Effector memory CD4-positive, alpha-beta T cell (primary cell): Measurements from ENCODE around the gene CEP350.

Experiments
- DNase-seq, 3 donors: peaks; one replicate each; pipeline ENCODE4 v3.0.0-alpha.2; 2020
- H3K27ac ChIP-seq: 2 replicates; pipeline ENCODE4 v1.7.0; 2013; ENCODE audit warnings: mild to moderate bottlenecking, low read length, moderate library complexity; ENCODE audit not compliant: insufficient read depth, poor library complexity, severe bottlenecking
- H3K27me3 ChIP-seq: replicated peaks from 2 replicates; pipeline ENCODE4 v1.7.0; 2013; ENCODE audit warnings: mild to moderate bottlenecking, low read length; ENCODE audit not compliant: insufficient read depth, control insufficient read depth, poor library complexity, severe bottlenecking
- H3K36me3 ChIP-seq: 2 replicates; pipeline ENCODE4 v1.7.0; 2013; ENCODE audit warnings: mild to moderate bottlenecking, low read length, moderate library complexity; ENCODE audit not compliant: control insufficient read depth, insufficient read depth
- H3K4me1 ChIP-seq: 2 replicates; pipeline ENCODE4 v1.7.0; 2013; ENCODE audit warnings: low read length, mild to moderate bottlenecking; ENCODE audit not compliant: control insufficient read depth, insufficient read depth, poor library complexity, severe bottlenecking
- H3K4me3 ChIP-seq: 2 replicates; pipeline ENCODE4 v1.7.0; 2013; ENCODE audit warnings: low read length, low read depth, mild to moderate bottlenecking; ENCODE audit not compliant: insufficient read depth, poor library complexity, severe bottlenecking
- H3K9me3 ChIP-seq: 2 replicates; pipeline ENCODE4 v1.7.0; 2013; ENCODE audit warnings: mild to moderate bottlenecking, low read length, moderate library complexity; ENCODE audit not compliant: control insufficient read depth

The CEP350 gene

GRCh38 chr1:180027949-180028445 lies 73.4 kb downstream of the CEP350 start:
- Histone ChIP-seq H3K4me1 (no peaks in the 10 kb centered on the region), H3K9me3 (no peaks in the 10 kb centered on the region), H3K4me3 (no peak overlapping the region), H3K36me3 (peaks cover 46% of the 10 kb centered on the region), H3K27ac (no peak overlapping the region), H3K27me3 (no peaks in the 10 kb centered on the region)
- DNase-seq, result no peak

GRCh38 chr1:180028864-180029263 lies 74.3 kb downstream of the CEP350 start:
- no peaks in the 10 kb centered on the region for H3K27me3 ChIP-seq
- H3K4me1 ChIP-seq, result no peaks in the 10 kb centered on the region
- DNase-seq, result no peak
- H3K27ac ChIP-seq, result no peak overlapping the region
- peaks cover 48% of the 10 kb centered on the region for H3K36me3 ChIP-seq
- no peak overlapping the region for H3K4me3 ChIP-seq
- no peaks in the 10 kb centered on the region for H3K9me3 ChIP-seq

GRCh38 chr1:180029524-180030135 lies 75.0 kb downstream of the CEP350 start:
- no peaks in the 10 kb centered on the region for H3K27me3 ChIP-seq
- peaks cover 50% of the 10 kb centered on the region for H3K36me3 ChIP-seq
- DNase-seq, result no peak
- H3K4me3 ChIP-seq, result no peak overlapping the region
- H3K9me3 ChIP-seq, result no peaks in the 10 kb centered on the region
- H3K4me1 ChIP-seq, result no peaks in the 10 kb centered on the region
- H3K27ac ChIP-seq, result no peak overlapping the region

GRCh38 chr1:180031664-180032063 lies 77.1 kb downstream of the CEP350 start:
- Histone ChIP-seq H3K36me3 (peaks cover 48% of the 10 kb centered on the region), H3K27me3 (no peaks in the 10 kb centered on the region), H3K4me1 (no peaks in the 10 kb centered on the region), H3K4me3 (no peak overlapping the region), H3K9me3 (no peaks in the 10 kb centered on the region), H3K27ac (no peak overlapping the region)
- no peak for DNase-seq

- Histone ChIP-seq H3K4me1 (no peaks in the 10 kb centered on the region), H3K9me3 (no peaks in the 10 kb centered on the region), H3K36me3 (peaks cover 48% of the 10 kb centered on the region), H3K27ac (no peak overlapping the region), H3K4me3 (no peak overlapping the region), H3K27me3 (no peaks in the 10 kb centered on the region)
- DNase-seq, result no peak
Measured at GRCh38 chr1:180033390-180033789, 78.8 kb downstream of the CEP350 start.

- no peak for DNase-seq
- H3K27me3 ChIP-seq, result no peaks in the 10 kb centered on the region
- H3K9me3 ChIP-seq, result no peaks in the 10 kb centered on the region
- H3K36me3 ChIP-seq, result peaks cover 60% of the 10 kb centered on the region
- H3K4me1 ChIP-seq, result no peaks in the 10 kb centered on the region
- H3K27ac ChIP-seq, result no peak overlapping the region
- H3K4me3 ChIP-seq, result no peak overlapping the region
Measured at GRCh38 chr1:180040034-180040433, 85.4 kb downstream of the CEP350 start.

- Histone ChIP-seq H3K4me1 (no peaks in the 10 kb centered on the region), H3K27ac (no peak overlapping the region), H3K27me3 (no peaks in the 10 kb centered on the region), H3K36me3 (peaks cover 65% of the 10 kb centered on the region), H3K4me3 (no peak overlapping the region), H3K9me3 (no peaks in the 10 kb centered on the region)
- DNase-seq, result no peak
Measured at GRCh38 chr1:180041582-180041981, 87.0 kb downstream of the CEP350 start.

GRCh38 chr1:180042988-180043622 lies 88.5 kb downstream of the CEP350 start:
- no peak overlapping the region for H3K27ac ChIP-seq
- H3K27me3 ChIP-seq, result no peaks in the 10 kb centered on the region
- H3K9me3 ChIP-seq, result no peaks in the 10 kb centered on the region
- H3K4me3 ChIP-seq, result no peak overlapping the region
- H3K36me3 ChIP-seq, result peaks cover 70% of the 10 kb centered on the region
- H3K4me1 ChIP-seq, result no peaks in the 10 kb centered on the region
- DNase-seq, result no peak

GRCh38 chr1:180043785-180044184 lies 89.2 kb downstream of the CEP350 start:
- no peaks in the 10 kb centered on the region for H3K27me3 ChIP-seq
- H3K4me3 ChIP-seq, result no peak overlapping the region
- no peaks in the 10 kb centered on the region for H3K9me3 ChIP-seq
- H3K4me1 ChIP-seq, result no peaks in the 10 kb centered on the region
- H3K36me3 ChIP-seq, result peaks cover 74% of the 10 kb centered on the region
- DNase-seq, result no peak
- no peak overlapping the region for H3K27ac ChIP-seq

- Histone ChIP-seq H3K9me3 (no peaks in the 10 kb centered on the region), H3K4me1 (no peaks in the 10 kb centered on the region), H3K4me3 (no peak overlapping the region), H3K36me3 (peaks cover 80% of the 10 kb centered on the region), H3K27me3 (no peaks in the 10 kb centered on the region), H3K27ac (no peak overlapping the region)
- DNase-seq, result no peak
Measured at GRCh38 chr1:180046674-180047073, 92.1 kb downstream of the CEP350 start.
